GM21447 (cell line): ENCODE results near the gene HECTD4.
"Not testable (repeated sequence)": the region's sequence is repeated elsewhere in the genome, so short reads cannot be mapped to it uniquely, and the experiment has no call there.

Experiments used
- ATAC-seq: cut with Tn5 transposase; IDR thresholded peaks from one replicate; pipeline ENCODE4 v1.9.1; 2021; ENCODE audit not compliant: unreplicated experiment

Gene HECTD4

GRCh38 chr12:112164011-112164660 is 218.1 kb downstream of the HECTD4 start:
- no peak for ATAC-seq

- no peak for ATAC-seq
Measured at GRCh38 chr12:112163471-112163991, 218.7 kb downstream of the HECTD4 start.

GRCh38 chr12:112163056-112163455 is 219.2 kb downstream of the HECTD4 start:
- no peak for ATAC-seq

- ATAC-seq, result no peak
Measured at GRCh38 chr12:112162241-112162790, 219.9 kb downstream of the HECTD4 start.

- ATAC-seq, result no peak
Measured at GRCh38 chr12:112161711-112162110, 220.5 kb downstream of the HECTD4 start.

GRCh38 chr12:112160611-112161010 is 221.6 kb downstream of the HECTD4 start:
- no peak for ATAC-seq

- no peak for ATAC-seq
Measured at GRCh38 chr12:112159146-112159541, 223.1 kb downstream of the HECTD4 start.

GRCh38 chr12:112158461-112159145 is 223.6 kb downstream of the HECTD4 start:
- ATAC-seq, result not testable (repeated sequence)

- no peak for ATAC-seq
Measured at GRCh38 chr12:112153893-112154219, 228.4 kb downstream of the HECTD4 start.

GRCh38 chr12:112153181-112153892 is 228.9 kb downstream of the HECTD4 start:
- no peak for ATAC-seq

GRCh38 chr12:112151766-112152541 is 230.3 kb downstream of the HECTD4 start:
- no peak for ATAC-seq

- ATAC-seq, result no peak
Measured at GRCh38 chr12:112149596-112149995, 232.6 kb downstream of the HECTD4 start.

GRCh38 chr12:112148031-112148513 is 234.2 kb downstream of the HECTD4 start:
- no peak for ATAC-seq

GRCh38 chr12:112146123-112146522 is 236.1 kb downstream of the HECTD4 start:
- no peak for ATAC-seq

- no peak for ATAC-seq
Measured at GRCh38 chr12:112140728-112141127, 241.5 kb downstream of the HECTD4 start.

GRCh38 chr12:112134731-112135130 is 247.5 kb downstream of the HECTD4 start:
- no peak for ATAC-seq

GRCh38 chr12:112133418-112133817 is 248.8 kb downstream of the HECTD4 start:
- ATAC-seq, result no peak

- no peak for ATAC-seq
Measured at GRCh38 chr12:112131686-112132085, 250.5 kb downstream of the HECTD4 start.

- ATAC-seq, result peak; percentile 57
Measured at GRCh38 chr12:112130441-112130998, 251.7 kb downstream of the HECTD4 start.

- no peak for ATAC-seq
Measured at GRCh38 chr12:112126911-112127310, 255.3 kb downstream of the HECTD4 start.
